ENCODE data around the gene RAX2.

- TF ChIP-seq EP300 (conservative IDR thresholded peaks at IDR 0.05; ENCODE audit: poor library complexity, severe bottlenecking): no peak
- TF ChIP-seq, protein P1, sequence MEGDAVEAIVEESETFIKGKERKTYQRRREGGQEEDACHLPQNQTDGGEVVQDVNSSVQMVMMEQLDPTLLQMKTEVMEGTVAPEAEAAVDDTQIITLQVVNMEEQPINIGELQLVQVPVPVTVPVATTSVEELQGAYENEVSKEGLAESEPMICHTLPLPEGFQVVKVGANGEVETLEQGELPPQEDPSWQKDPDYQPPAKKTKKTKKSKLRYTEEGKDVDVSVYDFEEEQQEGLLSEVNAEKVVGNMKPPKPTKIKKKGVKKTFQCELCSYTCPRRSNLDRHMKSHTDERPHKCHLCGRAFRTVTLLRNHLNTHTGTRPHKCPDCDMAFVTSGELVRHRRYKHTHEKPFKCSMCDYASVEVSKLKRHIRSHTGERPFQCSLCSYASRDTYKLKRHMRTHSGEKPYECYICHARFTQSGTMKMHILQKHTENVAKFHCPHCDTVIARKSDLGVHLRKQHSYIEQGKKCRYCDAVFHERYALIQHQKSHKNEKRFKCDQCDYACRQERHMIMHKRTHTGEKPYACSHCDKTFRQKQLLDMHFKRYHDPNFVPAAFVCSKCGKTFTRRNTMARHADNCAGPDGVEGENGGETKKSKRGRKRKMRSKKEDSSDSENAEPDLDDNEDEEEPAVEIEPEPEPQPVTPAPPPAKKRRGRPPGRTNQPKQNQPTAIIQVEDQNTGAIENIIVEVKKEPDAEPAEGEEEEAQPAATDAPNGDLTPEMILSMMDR (IDR thresholded peaks at IDR 0.05; ENCODE audit: poor library complexity, severe bottlenecking): no peak
Observed at GRCh38 chr19:3780786-3781304, 8.8 kb upstream of the RAX2 start.
